ENCODE data around the gene ATP6V0B. TPM values are rescaled to one million over a fixed set of nuclear protein-coding genes. Genes with fewer than 3 reads are reported as not detected.

The ATP6V0B gene
- polyA plus RNA-seq, 6 donors from 2014 or later, result 264 to 432 (median 286) TPM

DNA sequence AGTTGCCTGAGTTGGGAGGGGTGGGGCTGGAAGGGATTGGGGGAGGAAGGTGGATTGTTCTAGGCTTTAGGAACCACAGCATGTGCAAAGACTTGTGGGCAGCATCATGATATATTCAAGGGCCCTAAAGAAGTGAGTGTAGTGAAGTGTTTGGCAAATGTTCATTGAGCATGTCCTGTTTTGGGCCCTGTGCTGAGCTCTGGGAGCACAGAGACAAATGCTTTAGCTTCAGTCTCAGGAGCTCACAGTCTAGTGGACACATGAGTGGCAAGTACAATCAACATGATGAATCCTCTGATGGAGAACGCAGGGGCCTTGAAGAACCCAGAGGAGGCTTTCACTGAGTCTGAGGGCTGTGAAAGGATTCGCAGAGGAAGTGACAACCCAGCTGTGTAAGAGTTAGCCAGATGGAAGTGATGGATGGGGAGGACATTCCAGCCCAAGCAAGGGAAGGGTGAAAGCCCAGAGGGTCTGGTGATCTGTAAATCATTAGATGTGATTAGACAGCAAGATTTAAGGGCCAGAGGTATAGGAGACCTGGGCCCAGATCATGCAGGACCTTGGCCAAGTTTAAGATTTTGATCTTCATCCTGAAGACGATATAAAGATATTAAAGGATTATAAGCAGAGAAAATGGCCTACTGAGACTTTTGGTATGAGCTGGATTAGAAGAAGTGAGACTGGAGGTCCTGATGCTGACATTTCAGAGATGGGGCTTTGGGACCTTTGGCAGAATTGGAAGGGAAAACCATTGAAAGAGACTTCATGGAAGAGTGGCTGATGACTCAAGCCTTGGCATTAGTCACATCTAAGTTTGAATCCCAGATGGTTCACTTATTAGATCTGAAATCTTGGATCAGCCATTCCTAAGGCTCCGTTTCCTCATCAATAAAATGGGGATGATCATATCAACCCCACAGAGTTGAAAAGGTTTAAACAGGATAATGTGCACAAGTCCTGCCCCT lies 23.5 kb upstream of the ATP6V0B start:
- H3K36me3 Mint-ChIP-seq, result peaks cover 0 to 9% of the 10 kb centered on the region in 2 donors
- H3K27me3 Mint-ChIP-seq, result no peaks in the 10 kb centered on the region
- ATAC-seq (ENCODE audit: low read depth in 2 of 2) (no peak), DNase-seq (no peak)
- peaks cover 16 to 46% (median 18%) of the 10 kb centered on the region in 3 donors for H3K4me1 Mint-ChIP-seq
- H3K27ac Mint-ChIP-seq, result peak overlapping the region in 2 of 6 donors; percentile 18 to 71
- H3K9me3 Mint-ChIP-seq, result no peaks in the 10 kb centered on the region
- H3K4me3 Mint-ChIP-seq, result peak overlapping the region in 2 of 8 donors; percentile 26 to 76

DNA sequence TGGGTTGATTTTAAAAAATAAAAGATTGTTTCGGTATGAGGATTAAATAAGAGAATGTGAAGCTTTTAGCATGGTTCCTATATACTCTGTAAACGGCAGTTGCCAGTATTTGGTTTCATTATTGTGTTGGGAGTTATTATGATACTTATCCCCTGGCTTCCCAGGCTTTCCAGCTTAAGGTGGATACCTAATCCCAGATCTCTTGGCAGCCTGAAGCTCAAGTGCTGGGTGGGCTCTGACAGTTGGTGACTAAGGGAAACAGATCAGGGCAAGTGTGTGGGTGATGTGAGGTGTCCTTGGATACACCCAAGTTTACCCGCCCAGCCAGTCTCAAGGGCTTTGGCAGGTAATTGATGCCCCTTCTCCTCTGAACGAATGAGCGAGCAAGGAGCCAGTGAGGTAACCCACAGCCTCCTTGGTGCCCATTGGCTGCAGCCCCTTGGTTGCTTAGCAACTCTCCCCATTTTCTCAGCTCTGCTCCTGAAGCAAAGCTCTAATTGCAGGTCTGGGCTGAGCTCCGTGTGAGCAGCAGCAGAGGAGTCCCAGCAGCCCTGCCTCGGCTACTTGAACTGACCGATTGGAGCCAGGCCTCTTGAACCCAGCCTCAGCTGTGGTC lies 21.9 kb upstream of the ATP6V0B start:
- Mint-ChIP-seq H3K27me3 (no peaks in the 10 kb centered on the region), H3K4me3 (no peak overlapping the region), H3K36me3 (peaks cover 0 to 16% of the 10 kb centered on the region in 2 donors), H3K4me1 (peaks cover 14 to 35% (median 14%) of the 10 kb centered on the region in 3 donors), H3K27ac (no peak overlapping the region), H3K9me3 (no peaks in the 10 kb centered on the region)
- ATAC-seq (ENCODE audit: low read depth in 2 of 2) (no peak), DNase-seq (no peak)

DNA sequence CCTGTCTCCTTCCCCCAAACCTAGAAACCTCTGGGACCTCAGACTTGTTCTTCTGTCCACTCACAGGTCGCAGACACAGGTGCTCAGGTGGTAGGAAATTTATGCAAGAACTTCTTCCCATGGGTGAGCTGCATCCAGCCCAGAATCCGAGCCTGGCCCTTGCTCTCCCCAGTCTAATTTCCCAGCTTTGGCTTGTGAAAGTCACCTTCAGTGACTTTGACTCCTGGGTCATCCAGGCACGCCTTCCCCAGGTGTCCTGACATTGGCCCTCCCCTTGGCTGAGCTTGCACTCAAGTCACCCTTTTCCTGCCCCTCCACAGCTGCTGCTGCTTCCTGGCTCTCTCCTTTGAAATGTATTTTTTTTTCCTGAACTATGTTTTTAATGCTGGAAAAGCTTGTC lies 21.4 kb upstream of the ATP6V0B start:
- H3K4me3 Mint-ChIP-seq, result no peak overlapping the region
- no peaks in the 10 kb centered on the region for H3K9me3 Mint-ChIP-seq
- H3K27me3 Mint-ChIP-seq, result no peaks in the 10 kb centered on the region
- H3K4me1 Mint-ChIP-seq, result peaks cover 9 to 30% (median 10%) of the 10 kb centered on the region in 3 donors
- ATAC-seq (ENCODE audit: low read depth in 2 of 2) (no peak), DNase-seq (no peak)
- peaks cover 0 to 21% of the 10 kb centered on the region in 2 donors for H3K36me3 Mint-ChIP-seq
- peak overlapping the region in 1 of 6 donors; percentile 69 for H3K27ac Mint-ChIP-seq

DNA sequence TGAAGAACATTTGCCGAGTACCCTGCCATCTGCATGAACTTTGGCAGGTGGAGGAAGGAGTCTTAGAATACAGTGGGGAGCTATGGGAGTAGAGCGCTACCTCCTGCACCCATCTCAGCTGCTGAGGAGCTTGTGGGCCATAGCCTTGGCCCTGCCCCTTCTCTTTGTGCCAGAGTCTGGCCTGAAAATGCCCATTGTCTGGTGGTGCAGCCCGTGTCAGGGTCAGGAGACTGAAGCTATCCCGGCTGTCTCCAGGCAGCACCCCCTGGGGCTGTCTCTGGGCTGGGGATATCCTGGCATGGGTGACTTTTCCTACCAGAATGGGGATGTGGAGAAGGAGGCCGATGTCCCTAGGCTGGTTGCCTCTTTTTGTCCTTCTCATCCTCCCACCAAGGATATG lies 20.7 kb upstream of the ATP6V0B start:
- H3K27ac Mint-ChIP-seq, result peak overlapping the region in 1 of 6 donors; percentile 69

GRCh38 chr1:43956234-43956633 lies 18.5 kb upstream of the ATP6V0B start:
- Mint-ChIP-seq H3K4me3 (no peak overlapping the region), H3K27ac (no peak overlapping the region), H3K9me3 (no peaks in the 10 kb centered on the region), H3K27me3 (no peaks in the 10 kb centered on the region), H3K36me3 (peaks cover 0 to 22% of the 10 kb centered on the region in 2 donors), H3K4me1 (peaks cover 0 to 14% (median 0%) of the 10 kb centered on the region in 3 donors)
- ATAC-seq (ENCODE audit: low read depth in 2 of 2) (no peak), DNase-seq (no peak)

More for the DNA sequence above, 20.7 kb upstream of the ATP6V0B start:
- peaks cover 2 to 26% (median 7%) of the 10 kb centered on the region in 3 donors for H3K4me1 Mint-ChIP-seq
- no peaks in the 10 kb centered on the region for H3K9me3 Mint-ChIP-seq
- peaks cover 0 to 28% of the 10 kb centered on the region in 2 donors for H3K36me3 Mint-ChIP-seq
- ATAC-seq (ENCODE audit: low read depth in 2 of 2) (no peak), DNase-seq (no peak)
- no peaks in the 10 kb centered on the region for H3K27me3 Mint-ChIP-seq
- H3K4me3 Mint-ChIP-seq, result no peak overlapping the region

DNA sequence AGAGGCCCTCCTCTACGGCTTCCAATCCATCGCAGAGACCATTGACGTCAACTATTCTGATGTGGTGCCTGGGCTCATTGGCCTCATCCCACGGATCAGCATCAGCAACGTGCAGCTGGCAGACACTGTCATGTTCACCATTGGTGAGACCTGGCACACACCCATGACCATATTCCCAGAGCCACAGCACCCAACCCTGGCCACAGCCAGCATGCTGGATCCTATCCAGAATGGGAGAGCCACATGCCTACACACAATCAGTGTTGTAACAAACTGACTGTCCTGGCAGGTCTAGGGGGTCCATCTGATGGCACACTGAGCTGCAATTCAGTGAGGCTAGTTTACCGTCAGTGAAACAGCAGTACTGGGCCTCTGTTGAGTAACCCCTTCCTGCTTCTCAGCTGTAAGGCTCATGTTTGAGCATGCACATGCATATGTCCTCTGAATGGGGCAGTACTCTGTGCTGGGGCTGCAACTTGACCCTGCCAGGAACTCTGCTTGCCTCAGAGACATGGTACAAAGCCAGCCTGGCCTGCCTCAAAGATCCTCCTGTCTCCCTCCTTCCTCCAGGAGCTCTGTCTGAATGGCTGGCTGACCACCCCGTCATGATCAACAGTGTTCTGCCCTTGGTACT lies 17.2 kb upstream of the ATP6V0B start:
- DNase-seq (no peak), ATAC-seq (ENCODE audit: low read depth in 2 of 2) (no peak)
- Mint-ChIP-seq H3K27me3 (no peaks in the 10 kb centered on the region), H3K27ac (no peak overlapping the region), H3K4me1 (peaks cover 0 to 9% (median 0%) of the 10 kb centered on the region in 3 donors), H3K4me3 (no peak overlapping the region), H3K36me3 (peaks cover 0 to 27% of the 10 kb centered on the region in 2 donors), H3K9me3 (no peaks in the 10 kb centered on the region)

- no peak for DNase-seq
- peaks cover 0 to 30% of the 10 kb centered on the region in 2 donors for H3K36me3 Mint-ChIP-seq
These were observed 16.2 kb upstream of the ATP6V0B start for GRCh38 chr1:43958351-43959255.

GRCh38 chr1:43960798-43961197 lies 14.0 kb upstream of the ATP6V0B start:
- DNase-seq (no peak), ATAC-seq (ENCODE audit: low read depth in 2 of 2) (no peak)
- H3K27ac Mint-ChIP-seq, result no peak overlapping the region
- no peaks in the 10 kb centered on the region for H3K9me3 Mint-ChIP-seq
- H3K4me1 Mint-ChIP-seq, result no peaks in the 10 kb centered on the region
- H3K4me3 Mint-ChIP-seq, result no peak overlapping the region
- peaks cover 0 to 30% of the 10 kb centered on the region in 2 donors for H3K36me3 Mint-ChIP-seq
- H3K27me3 Mint-ChIP-seq, result no peaks in the 10 kb centered on the region

More at GRCh38 chr1:43958351-43959255, 16.2 kb upstream of the ATP6V0B start:
- Mint-ChIP-seq H3K27me3 (no peaks in the 10 kb centered on the region), H3K27ac (peak overlapping the region in 1 of 6 donors; percentile 22), H3K4me3 (no peak overlapping the region), H3K9me3 (no peaks in the 10 kb centered on the region), H3K4me1 (peaks cover 0 to 9% (median 0%) of the 10 kb centered on the region in 3 donors)
- no peak for ATAC-seq (ENCODE audit: low read depth in 2 of 2)

DNA sequence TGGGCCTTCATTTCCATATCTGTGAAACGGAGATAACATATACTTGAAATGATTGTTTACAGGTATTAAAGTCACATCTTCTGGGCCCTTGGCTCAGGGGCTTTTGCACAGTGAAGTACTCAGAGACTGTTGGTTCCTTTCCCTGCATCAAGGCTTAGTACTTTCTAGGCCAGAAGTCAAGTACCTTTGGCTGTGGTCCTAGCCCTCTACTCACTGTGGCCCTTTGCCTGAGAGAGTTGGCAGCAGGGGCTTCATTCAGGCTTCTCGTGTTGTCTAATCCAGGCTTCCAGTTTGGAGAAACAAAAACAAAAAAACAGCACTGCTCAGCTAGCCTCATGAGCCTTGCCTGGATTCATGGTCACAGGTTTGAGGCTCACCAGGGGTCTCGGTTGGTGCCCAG lies 13.1 kb upstream of the ATP6V0B start:
- ATAC-seq (ENCODE audit: low read depth in 2 of 2), result no peak
- no peaks in the 10 kb centered on the region for H3K9me3 Mint-ChIP-seq
- H3K4me1 Mint-ChIP-seq, result no peaks in the 10 kb centered on the region
- peaks cover 0 to 30% of the 10 kb centered on the region in 2 donors for H3K36me3 Mint-ChIP-seq
- H3K4me3 Mint-ChIP-seq, result no peak overlapping the region
- no peak overlapping the region for H3K27ac Mint-ChIP-seq
- no peaks in the 10 kb centered on the region for H3K27me3 Mint-ChIP-seq
- DNase-seq, result no peak

DNA sequence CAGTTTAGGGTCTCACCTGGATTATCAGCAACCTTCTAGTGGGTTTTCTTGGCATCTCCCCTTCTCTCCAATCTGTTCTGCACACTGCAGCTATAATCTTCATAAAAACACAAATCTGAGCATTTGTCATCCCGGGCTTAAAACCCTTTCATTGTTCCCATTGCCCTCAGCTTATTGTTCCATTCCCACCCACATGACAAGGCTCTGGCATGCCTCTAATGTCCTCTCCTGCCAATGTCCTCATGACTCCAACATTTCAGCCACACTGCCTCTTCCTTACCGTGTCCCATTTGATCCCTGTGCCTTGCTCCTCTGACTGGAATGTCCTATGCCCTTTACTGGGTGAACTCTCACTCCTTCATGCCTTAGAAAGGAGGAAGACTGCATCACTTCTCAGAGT lies 12.4 kb upstream of the ATP6V0B start:
- Mint-ChIP-seq H3K9me3 (no peaks in the 10 kb centered on the region), H3K4me3 (no peak overlapping the region), H3K27me3 (no peaks in the 10 kb centered on the region), H3K4me1 (no peaks in the 10 kb centered on the region), H3K27ac (no peak overlapping the region), H3K36me3 (peaks cover 0 to 27% of the 10 kb centered on the region in 2 donors)
- no peak for DNase-seq
- no peak for ATAC-seq (ENCODE audit: low read depth in 2 of 2)

- H3K4me1 Mint-ChIP-seq, result peaks cover 0 to 3% (median 0%) of the 10 kb centered on the region in 3 donors
- no peak for ATAC-seq (ENCODE audit: low read depth in 2 of 2)
- DNase-seq, result no peak
- no peak overlapping the region for H3K27ac Mint-ChIP-seq
- H3K27me3 Mint-ChIP-seq, result no peaks in the 10 kb centered on the region
- H3K4me3 Mint-ChIP-seq, result no peak overlapping the region
- peaks cover 0 to 22% of the 10 kb centered on the region in 2 donors for H3K36me3 Mint-ChIP-seq
- no peaks in the 10 kb centered on the region for H3K9me3 Mint-ChIP-seq
These were observed 11.8 kb upstream of the ATP6V0B start for GRCh38 chr1:43963006-43963405.

DNA sequence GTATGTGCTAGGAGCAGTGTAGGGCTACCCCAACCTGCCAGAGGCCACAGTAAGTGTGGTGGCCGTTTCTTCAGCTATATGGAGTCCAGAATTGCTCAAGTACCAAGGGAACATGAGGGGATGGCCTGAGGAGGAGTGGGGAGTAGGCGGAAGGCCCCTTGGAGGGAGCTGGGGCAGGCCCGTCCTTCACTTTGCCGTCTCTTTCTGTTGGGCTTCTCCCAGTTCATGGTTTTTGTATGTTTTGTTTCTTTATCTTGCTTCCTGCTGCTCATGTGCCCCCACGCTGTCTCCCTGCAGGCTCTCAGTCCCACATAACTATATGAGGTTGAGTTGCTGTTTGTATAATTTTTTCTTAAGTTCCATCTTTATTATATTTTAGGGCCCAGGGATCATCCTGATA lies 10.9 kb upstream of the ATP6V0B start:
- no peaks in the 10 kb centered on the region for H3K9me3 Mint-ChIP-seq
- no peaks in the 10 kb centered on the region for H3K27me3 Mint-ChIP-seq
- H3K4me3 Mint-ChIP-seq, result no peak overlapping the region
- peaks cover 0 to 13% of the 10 kb centered on the region in 2 donors for H3K36me3 Mint-ChIP-seq
- H3K4me1 Mint-ChIP-seq, result peaks cover 0 to 4% (median 0%) of the 10 kb centered on the region in 3 donors
- DNase-seq (no peak), ATAC-seq (ENCODE audit: low read depth in 2 of 2) (no peak)
- no peak overlapping the region for H3K27ac Mint-ChIP-seq
